GM19043 (cell line): ENCODE data around the gene TLR6.

Experiments
- ATAC-seq: cut with Tn5 transposase; IDR thresholded peaks from one replicate; pipeline ENCODE4 v1.9.1; 2021; ENCODE audit warnings: low read depth; ENCODE audit not compliant: unreplicated experiment

TLR6 gene

GRCh38 chr4:38868059-38868960 lies 11.7 kb upstream of the TLR6 start:
- peak; percentile 18 for ATAC-seq

- ATAC-seq, result peak; percentile 92
Observed at GRCh38 chr4:38867478-38868058, 11.0 kb upstream of the TLR6 start, which contains the start of gene FAM114A1. TSS of gene FAM114A1 (plus strand) at chr4:38867806. CDS start at chr4:38878079, 10,273 bp downstream.

GRCh38 chr4:38866973-38867477 lies 10.4 kb upstream of the TLR6 start:
- peak; percentile 23 for ATAC-seq

- no peak for ATAC-seq
Observed at GRCh38 chr4:38865445-38865844, 8.8 kb upstream of the TLR6 start.

GRCh38 chr4:38861791-38862190 lies 5.2 kb upstream of the TLR6 start:
- no peak for ATAC-seq

GRCh38 chr4:38860788-38861424 lies 4.3 kb upstream of the TLR6 start:
- no peak for ATAC-seq

GRCh38 chr4:38859501-38859900 lies 2.9 kb upstream of the TLR6 start:
- ATAC-seq, result no peak

GRCh38 chr4:38858097-38858420 lies 1.4 kb upstream of the TLR6 start:
- no peak for ATAC-seq

GRCh38 chr4:38857354-38858096 lies 908 bp upstream of the TLR6 start:
- no peak for ATAC-seq

- no peak for ATAC-seq
Observed at GRCh38 chr4:38856046-38856445, 571 bp downstream of the TLR6 start.

- no peak for ATAC-seq
Observed at GRCh38 chr4:38855466-38855865, 1.2 kb downstream of the TLR6 start.

- ATAC-seq, result no peak
Observed at GRCh38 chr4:38846015-38846414, 10.6 kb downstream of the TLR6 start.

- no peak for ATAC-seq
Observed at GRCh38 chr4:38842994-38843393, 13.6 kb downstream of the TLR6 start.

- ATAC-seq, result no peak
Observed at GRCh38 chr4:38837849-38838248, 18.8 kb downstream of the TLR6 start.

GRCh38 chr4:38837334-38837733 lies 19.3 kb downstream of the TLR6 start:
- ATAC-seq, result no peak

GRCh38 chr4:38834570-38834969 lies 22.0 kb downstream of the TLR6 start:
- ATAC-seq, result no peak

GRCh38 chr4:38832624-38833528 lies 23.7 kb downstream of the TLR6 start:
- no peak for ATAC-seq

- ATAC-seq, result no peak
Observed at GRCh38 chr4:38832206-38832605, 24.4 kb downstream of the TLR6 start.

GRCh38 chr4:38831653-38832052 lies 25.0 kb downstream of the TLR6 start:
- ATAC-seq, result no peak

- no peak for ATAC-seq
Observed at GRCh38 chr4:38829237-38829636, 27.4 kb downstream of the TLR6 start.
